ENCODE results near the gene RUNX3. TPM values are rescaled to one million over a fixed set of nuclear protein-coding genes. Genes with fewer than 3 reads are reported as not detected.

RUNX3 gene
- total RNA-seq, 1 experiment from 2014 or later: 0.33 TPM

GRCh38 chr1:24963943-24964693, 34.0 kb upstream of the RUNX3 start:
- Histone ChIP-seq H3K18ac (ENCODE audit: insufficient read length, low read depth, low read length) (no peak overlapping the region), H2AFZ (ENCODE audit: low read length) (no peak overlapping the region), H3K9ac (ENCODE audit: extremely low read depth, insufficient read length, low read length) (no peak overlapping the region), H3K4me1 (ENCODE audit: insufficient read depth, low read length) (no peaks in the 10 kb centered on the region), H4K5ac (ENCODE audit: insufficient read length, low read depth, low read length) (no peak overlapping the region), H4K20me1 (ENCODE audit: control insufficient read depth, insufficient read depth, insufficient read length) (no peaks in the 10 kb centered on the region), H2BK5ac (ENCODE audit: insufficient read length, low read length) (no peak overlapping the region), H3K79me2 (ENCODE audit: insufficient read depth, low read length) (no peaks in the 10 kb centered on the region), H3K4me2 (ENCODE audit: insufficient read depth, insufficient read length, low read length) (no peak overlapping the region), H3T11ph (ENCODE audit: low read length) (no peak overlapping the region), H2BK15ac (ENCODE audit: low read depth, low read length) (no peak overlapping the region), H4K8ac (replicated peaks; ENCODE audit: insufficient read length, low read depth, low read length) (no peak overlapping the region), H2BK120ac (ENCODE audit: low read depth, low read length, poor library complexity, severe bottlenecking) (no peak overlapping the region), H2BK12ac (ENCODE audit: insufficient read length, low read depth, low read length) (no peak overlapping the region), H4K91ac (ENCODE audit: insufficient read length, low read depth, low read length) (no peak overlapping the region), H3K79me1 (ENCODE audit: insufficient read depth, low read depth, low read length, poor library complexity, severe bottlenecking) (no peaks in the 10 kb centered on the region), H3K27ac (ENCODE audit: insufficient read length, low read depth, low read length) (no peak overlapping the region), H2BK20ac (ENCODE audit: low read depth, low read length, poor library complexity, severe bottlenecking) (no peak overlapping the region), H3K4ac (ENCODE audit: low read depth, low read length) (no peak overlapping the region), H3K23me2 (ENCODE audit: insufficient read length, low read depth, low read length, poor library complexity, severe bottlenecking) (no peaks in the 10 kb centered on the region), H3K56ac (ENCODE audit: insufficient read length, low read depth, low read length) (no peak overlapping the region), H3K23ac (ENCODE audit: insufficient read length, low read depth, low read length) (no peak overlapping the region), H3K9me3 (ENCODE audit: control insufficient read depth, low read depth, low read length) (no peaks in the 10 kb centered on the region), H3K14ac (ENCODE audit: insufficient read depth, low read length) (no peak overlapping the region), H2AK5ac (ENCODE audit: insufficient read length, low read length) (no peak overlapping the region), H3K27me3 (ENCODE audit: insufficient read depth, low read length) (no peaks in the 10 kb centered on the region)
- no peak overlapping the region for H3K27ac Mint-ChIP-seq
- DNase-seq: no peak
- H3K9me3 Mint-ChIP-seq: no peaks in the 10 kb centered on the region
- peaks cover 5% of the 10 kb centered on the region for H3K27me3 Mint-ChIP-seq (ENCODE audit: low read depth)
- TF ChIP-seq CTCF (conservative IDR thresholded peaks at IDR 0.05): no peak
- WGBS (ENCODE audit: extremely low coverage, insufficient read length, low lambda C conversion rate): no CpG with 5 or more reads among the region's 23 CpGs
- peaks cover 0 to 7% of the 10 kb centered on the region in 2 experiments; a peak in 2 of 4 replicates for H3K4me1 Mint-ChIP-seq
- H3K4me3 Mint-ChIP-seq: no peak overlapping the region
- H3K36me3 Mint-ChIP-seq (ENCODE audit: insufficient read depth in 1 of 3, low read depth in 3 of 3): no peaks in the 10 kb centered on the region

Data from H9 (cell line).